Activated T-helper 17 cell treated with anti-CD3 and anti-CD28 coated beads, Interleukin-2, amount 50 U/mL, for 72 hours (primary cell): ENCODE data around the gene EFCAB8. TPM values are rescaled to one million over a fixed set of nuclear protein-coding genes. Genes with fewer than 3 reads are reported as not detected.
A peak's percentile ranks its signal among the peaks of the same experiment; 100 is the strongest.
"Not testable (repeated sequence)": the region's sequence is repeated elsewhere in the genome, so short reads cannot be mapped to it uniquely, and the experiment has no call there.

ENCODE experiments used
- ATAC-seq: fragments of 150-1000 bp; cut with Tn5 transposase; replicated peaks from 2 replicates; pipeline ENCODE4 v1.10.0; 2021; ENCODE audit warnings: mild to moderate bottlenecking, moderate library complexity
- H3K27ac Mint-ChIP-seq: one replicate; pipeline ENCODE4 v1.8.0; 2022; ENCODE audit warnings: mixed read lengths
- H3K27me3 Mint-ChIP-seq: one replicate; pipeline ENCODE4 v1.8.0; 2022; ENCODE audit warnings: mixed read lengths
- H3K36me3 Mint-ChIP-seq: one replicate; pipeline ENCODE4 v1.8.0; 2022; ENCODE audit warnings: low read depth, mild to moderate bottlenecking, mixed read lengths
- H3K4me1 Mint-ChIP-seq: one replicate; pipeline ENCODE4 v1.8.0; 2022; ENCODE audit warnings: mixed read lengths
- H3K4me3 Mint-ChIP-seq: one replicate; pipeline ENCODE4 v1.8.0; 2022; ENCODE audit warnings: mild to moderate bottlenecking, mixed read lengths
- H3K9me3 Mint-ChIP-seq: one replicate; pipeline ENCODE4 v1.8.0; 2022; ENCODE audit warnings: mixed read lengths
- total RNA-seq, 2 donors: library from RNA; stranded (reverse); gene quantifications; one replicate each; pipeline ENCODE4 v1.2.3, GENCODE V29; 2022

The EFCAB8 gene
- total RNA-seq, 2 donors from 2014 or later, result 0.19 to 0.45 TPM

DNA sequence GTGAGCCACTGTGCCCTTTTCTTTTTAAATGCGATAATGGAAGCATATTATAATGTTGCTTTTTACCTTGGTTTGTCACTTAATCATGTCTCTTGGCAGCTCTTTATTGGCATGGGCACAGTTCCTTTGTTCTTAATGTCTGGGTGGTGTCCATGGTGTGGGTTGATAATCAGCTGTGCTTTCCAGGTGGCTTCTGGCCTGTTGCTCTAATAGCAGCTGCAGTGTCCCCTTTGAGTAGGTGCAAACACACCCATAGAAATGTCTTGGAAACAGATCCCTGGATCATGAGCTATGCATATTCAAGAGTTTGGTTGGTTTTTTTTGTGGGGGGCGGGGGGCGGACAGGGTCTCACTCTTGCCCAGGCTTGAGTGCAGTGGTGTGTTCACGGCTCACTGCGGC lies 29.9 kb downstream of the EFCAB8 start:
- no peak overlapping the region for H3K4me3 Mint-ChIP-seq
- H3K36me3 Mint-ChIP-seq, result no peaks in the 10 kb centered on the region
- H3K4me1 Mint-ChIP-seq, result no peaks in the 10 kb centered on the region
- no peaks in the 10 kb centered on the region for H3K9me3 Mint-ChIP-seq
- no peak for ATAC-seq
- no peaks in the 10 kb centered on the region for H3K27me3 Mint-ChIP-seq
- H3K27ac Mint-ChIP-seq, result no peak overlapping the region

DNA sequence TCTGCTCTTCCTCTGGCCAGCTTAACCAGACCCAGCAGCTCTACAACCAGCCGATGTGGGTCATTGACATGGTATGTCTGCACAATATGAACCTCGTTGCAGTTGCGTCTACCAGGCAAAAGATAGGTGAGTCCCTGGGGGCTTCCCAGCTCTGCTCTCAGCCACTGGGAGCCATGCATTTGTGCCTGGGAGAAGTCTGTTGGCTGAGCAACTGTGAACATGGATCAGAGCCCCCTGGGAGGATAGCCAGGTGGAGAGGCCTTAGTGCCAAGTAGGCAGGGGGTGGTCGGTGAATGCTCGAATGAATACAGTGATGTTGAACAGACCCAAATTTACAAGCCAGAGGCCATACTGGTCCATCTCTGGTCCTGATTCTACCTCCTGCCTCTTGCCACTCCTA lies 30.6 kb downstream of the EFCAB8 start:
- Mint-ChIP-seq H3K27ac (no peak overlapping the region), H3K27me3 (no peaks in the 10 kb centered on the region), H3K4me1 (no peaks in the 10 kb centered on the region), H3K9me3 (no peaks in the 10 kb centered on the region), H3K4me3 (no peak overlapping the region), H3K36me3 (no peaks in the 10 kb centered on the region)
- ATAC-seq, result no peak

DNA sequence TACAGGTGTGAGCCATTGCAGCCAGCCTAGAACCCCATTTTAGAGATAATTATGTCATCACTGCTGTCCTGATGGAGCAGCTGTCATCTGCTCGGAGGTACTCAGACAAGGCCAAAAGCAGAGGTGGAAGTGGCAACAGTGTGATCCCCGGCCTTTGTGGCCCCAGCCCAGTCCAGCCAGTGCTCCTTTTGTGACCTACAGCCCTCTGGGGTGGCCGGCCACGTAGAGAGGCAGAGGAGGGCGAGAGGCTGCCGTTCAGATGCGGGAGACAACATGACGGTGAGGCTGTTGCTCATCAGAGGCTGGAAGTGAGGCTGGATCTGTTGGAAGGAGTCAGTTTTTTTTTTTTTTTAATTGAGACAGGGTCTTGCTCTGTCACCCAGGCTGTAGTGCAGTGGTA lies 32.8 kb downstream of the EFCAB8 start:
- ATAC-seq, result no peak
- Mint-ChIP-seq H3K4me1 (no peaks in the 10 kb centered on the region), H3K4me3 (no peak overlapping the region), H3K27ac (no peak overlapping the region), H3K36me3 (no peaks in the 10 kb centered on the region), H3K27me3 (no peaks in the 10 kb centered on the region), H3K9me3 (no peaks in the 10 kb centered on the region)

DNA sequence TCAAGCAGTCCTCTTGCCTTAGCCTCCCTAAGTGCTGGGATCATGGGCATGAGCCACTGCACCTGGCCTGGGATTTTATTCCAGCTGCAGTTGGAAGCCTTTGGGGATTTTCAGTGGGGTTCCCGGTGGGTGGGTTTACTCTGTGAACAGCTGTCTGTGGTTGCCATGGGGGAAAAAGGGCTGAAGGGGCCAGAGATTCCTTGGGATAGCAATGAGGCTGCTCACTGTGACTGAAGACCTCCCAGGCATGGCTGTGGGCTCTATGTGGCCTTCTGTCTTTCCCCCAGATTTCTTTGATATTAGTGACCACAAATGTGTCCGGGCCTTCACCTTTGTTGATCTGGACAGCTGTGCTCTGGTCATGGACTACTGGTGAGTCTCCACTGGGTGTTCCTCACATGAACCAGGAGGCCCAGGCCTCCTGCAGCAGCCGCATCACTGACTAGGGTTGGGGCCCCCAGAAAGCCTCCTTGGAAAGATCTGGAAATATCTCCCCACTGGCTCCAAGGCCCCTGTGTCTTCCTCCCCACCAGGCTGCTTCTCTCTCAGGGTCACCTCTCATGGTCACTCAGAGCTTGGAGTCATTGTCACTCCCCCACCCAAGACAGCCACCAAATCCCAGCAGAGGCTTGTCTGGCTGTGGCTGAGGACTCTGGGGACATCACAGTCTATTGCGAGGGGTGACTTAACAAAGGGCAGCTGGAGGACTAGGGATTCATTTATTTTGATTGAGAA lies 33.4 kb downstream of the EFCAB8 start:
- H3K27me3 Mint-ChIP-seq, result no peaks in the 10 kb centered on the region
- H3K4me1 Mint-ChIP-seq, result no peaks in the 10 kb centered on the region

DNA sequence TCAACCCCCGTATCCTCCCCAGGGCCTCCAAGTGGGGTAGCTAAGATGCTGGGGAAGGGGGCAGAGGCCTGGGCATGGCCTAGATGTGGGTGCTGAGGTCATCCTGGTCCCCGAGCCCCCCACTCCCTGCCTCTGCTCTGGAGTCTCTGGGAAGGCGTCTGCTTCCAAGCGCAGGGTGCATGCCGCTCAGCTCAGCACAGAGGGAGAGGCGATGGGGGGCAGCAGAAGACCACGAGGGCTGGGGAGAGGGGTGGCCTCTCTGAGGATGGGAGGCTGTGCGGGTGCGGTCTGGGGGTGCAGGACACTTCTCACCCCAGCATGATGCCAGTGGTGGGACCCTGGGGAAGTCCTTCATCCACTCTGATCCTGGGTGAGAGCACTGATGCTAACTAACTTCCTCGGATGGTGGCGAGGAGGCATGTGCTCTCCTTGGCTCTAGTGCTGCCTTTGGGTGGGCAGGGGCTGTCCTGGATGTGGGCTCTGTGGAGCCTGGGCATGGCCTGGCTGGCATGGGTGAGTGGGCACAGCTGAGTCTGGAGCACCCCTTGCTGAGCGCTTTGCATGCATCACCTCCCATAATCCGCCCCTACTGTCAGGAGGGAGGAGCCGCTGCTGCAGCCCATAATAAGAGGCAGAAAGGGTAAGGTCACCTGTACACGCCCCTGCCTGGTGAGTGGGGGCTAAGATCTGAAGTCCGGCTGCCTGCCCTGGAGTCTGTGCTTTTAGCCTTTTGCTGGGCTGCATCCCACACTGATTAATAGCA lies 34.7 kb downstream of the EFCAB8 start:
- H3K4me1 Mint-ChIP-seq, result no peaks in the 10 kb centered on the region
- no peaks in the 10 kb centered on the region for H3K9me3 Mint-ChIP-seq
- H3K27me3 Mint-ChIP-seq, result no peaks in the 10 kb centered on the region
- no peaks in the 10 kb centered on the region for H3K36me3 Mint-ChIP-seq
- no peak for ATAC-seq
- no peak overlapping the region for H3K4me3 Mint-ChIP-seq
- H3K27ac Mint-ChIP-seq, result no peak overlapping the region

More for the DNA sequence above, 33.4 kb downstream of the EFCAB8 start:
- ATAC-seq, result no peak
- no peaks in the 10 kb centered on the region for H3K9me3 Mint-ChIP-seq
- no peak overlapping the region for H3K4me3 Mint-ChIP-seq
- no peaks in the 10 kb centered on the region for H3K36me3 Mint-ChIP-seq
- H3K27ac Mint-ChIP-seq, result no peak overlapping the region

DNA sequence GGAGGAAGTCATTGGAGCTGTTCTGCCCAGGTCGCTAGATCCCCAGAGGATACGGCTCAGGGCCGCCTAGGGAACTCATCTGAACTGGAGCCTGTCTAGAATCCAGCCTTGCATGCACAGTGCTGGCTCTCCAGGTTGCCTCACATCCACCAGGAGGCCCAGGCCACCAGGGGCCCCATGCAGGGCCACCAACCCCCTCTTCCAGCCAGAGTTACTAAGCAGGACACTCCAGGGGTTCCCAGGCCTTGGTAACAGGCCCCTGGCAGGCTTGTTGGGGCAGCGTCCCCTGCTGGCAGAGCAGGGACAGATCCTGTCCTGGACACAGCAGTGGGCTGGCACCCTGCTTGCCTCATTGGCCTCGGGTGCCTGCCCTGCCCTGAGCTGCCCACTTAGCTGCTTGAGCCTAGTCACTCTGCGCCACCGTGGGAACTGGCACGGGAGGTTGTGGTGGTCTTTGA lies 35.3 kb downstream of the EFCAB8 start:
- no peaks in the 10 kb centered on the region for H3K27me3 Mint-ChIP-seq
- no peaks in the 10 kb centered on the region for H3K9me3 Mint-ChIP-seq
- H3K4me1 Mint-ChIP-seq, result no peaks in the 10 kb centered on the region
- ATAC-seq, result no peak
- H3K4me3 Mint-ChIP-seq, result no peak overlapping the region
- no peaks in the 10 kb centered on the region for H3K36me3 Mint-ChIP-seq
- H3K27ac Mint-ChIP-seq, result no peak overlapping the region

DNA sequence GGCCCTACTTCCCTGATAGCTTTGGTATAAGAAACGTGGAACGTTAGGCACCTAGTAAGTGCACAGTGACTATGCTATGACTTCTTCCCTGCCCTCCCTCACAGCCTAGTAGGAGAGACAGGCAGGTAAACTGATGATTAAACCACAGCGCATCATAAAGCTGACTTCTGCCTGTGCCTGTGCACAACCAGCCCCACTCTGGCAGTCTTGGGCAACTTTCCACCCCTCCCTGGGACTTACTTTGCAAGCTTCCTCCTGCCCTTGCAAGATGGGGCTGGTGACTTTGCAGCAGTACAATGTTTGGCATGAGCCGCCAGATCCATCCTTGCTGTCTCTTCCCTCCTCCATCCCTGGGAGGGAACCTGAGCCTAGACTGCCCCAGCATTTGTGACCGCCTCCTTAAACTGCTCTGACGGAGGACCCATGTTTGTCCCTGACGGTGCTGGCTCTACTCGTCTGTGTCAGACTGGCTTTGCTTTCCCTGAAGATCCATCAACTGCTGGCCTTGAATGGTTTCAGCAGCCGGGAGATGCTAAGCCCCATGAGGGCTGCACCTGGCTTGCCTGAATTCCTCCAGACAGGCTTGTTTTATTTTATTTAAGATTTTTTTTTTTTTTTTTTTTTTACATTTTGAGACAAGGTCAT lies 36.1 kb downstream of the EFCAB8 start:
- no peak for ATAC-seq
- Mint-ChIP-seq H3K36me3 (no peaks in the 10 kb centered on the region), H3K27me3 (no peaks in the 10 kb centered on the region), H3K9me3 (no peaks in the 10 kb centered on the region), H3K4me1 (no peaks in the 10 kb centered on the region), H3K27ac (no peak overlapping the region), H3K4me3 (no peak overlapping the region)

DNA sequence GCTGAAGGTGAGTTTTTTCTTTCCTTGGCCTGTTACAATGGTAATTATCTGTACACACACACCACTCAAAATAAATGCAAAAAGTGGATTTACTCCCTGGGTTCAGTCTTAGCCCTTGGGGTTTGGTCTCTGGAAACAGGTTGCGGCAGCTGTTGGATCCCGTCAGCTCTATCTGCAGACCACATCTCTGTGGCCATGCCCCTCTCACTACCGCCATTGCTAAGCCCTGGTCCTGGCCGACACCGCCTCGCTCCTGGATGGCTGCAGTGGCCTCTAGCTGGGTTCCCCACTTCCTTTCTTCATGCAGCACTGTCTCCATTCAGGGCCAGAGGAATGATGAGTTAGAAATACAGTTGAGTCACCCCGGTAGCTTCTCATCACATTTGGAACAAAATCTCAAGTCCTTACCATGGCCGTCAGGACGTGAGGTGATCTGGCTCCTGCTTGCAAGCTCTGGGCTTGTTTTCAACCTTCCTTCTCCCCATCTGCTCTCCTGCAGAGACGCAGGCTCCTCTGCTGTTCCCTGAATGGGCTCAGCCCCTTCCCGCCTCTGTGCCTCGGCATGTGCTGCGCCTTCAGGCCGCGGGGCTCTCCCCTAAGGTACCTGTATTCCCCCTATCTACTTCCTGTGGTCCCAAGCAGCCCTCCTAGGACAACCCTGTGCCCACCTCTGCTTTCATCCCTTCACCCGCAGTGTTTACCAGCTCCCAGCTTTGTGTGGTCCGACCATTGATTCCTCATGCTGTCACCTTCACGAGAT lies 38.0 kb downstream of the EFCAB8 start:
- Mint-ChIP-seq H3K36me3 (no peaks in the 10 kb centered on the region), H3K27ac (no peak overlapping the region), H3K9me3 (no peaks in the 10 kb centered on the region), H3K27me3 (no peaks in the 10 kb centered on the region), H3K4me3 (no peak overlapping the region), H3K4me1 (no peaks in the 10 kb centered on the region)
- no peak for ATAC-seq

DNA sequence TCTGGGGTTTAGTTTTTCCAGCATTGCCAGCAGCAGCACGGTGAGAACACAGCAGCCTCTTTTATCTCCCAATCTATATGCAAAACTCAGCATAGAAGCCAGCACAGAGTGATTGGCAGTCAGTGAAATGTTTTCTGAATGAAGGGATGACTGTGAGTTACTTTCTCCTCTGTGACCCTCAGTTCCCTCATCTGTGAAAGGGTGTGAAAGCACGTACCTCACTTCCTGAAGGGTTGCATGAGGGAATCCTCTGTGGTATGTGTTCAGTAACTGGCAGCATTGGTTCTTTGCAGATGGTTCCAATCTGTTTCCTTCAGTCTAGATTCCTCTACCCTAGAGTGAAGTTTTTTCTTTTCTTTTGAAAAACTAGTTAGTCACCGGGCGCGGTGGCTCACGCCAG lies 40.0 kb downstream of the EFCAB8 start:
- no peak overlapping the region for H3K27ac Mint-ChIP-seq
- peak; percentile 47 for ATAC-seq
- H3K9me3 Mint-ChIP-seq, result no peaks in the 10 kb centered on the region
- H3K4me3 Mint-ChIP-seq, result no peak overlapping the region
- no peaks in the 10 kb centered on the region for H3K27me3 Mint-ChIP-seq
- no peaks in the 10 kb centered on the region for H3K36me3 Mint-ChIP-seq
- no peaks in the 10 kb centered on the region for H3K4me1 Mint-ChIP-seq

DNA sequence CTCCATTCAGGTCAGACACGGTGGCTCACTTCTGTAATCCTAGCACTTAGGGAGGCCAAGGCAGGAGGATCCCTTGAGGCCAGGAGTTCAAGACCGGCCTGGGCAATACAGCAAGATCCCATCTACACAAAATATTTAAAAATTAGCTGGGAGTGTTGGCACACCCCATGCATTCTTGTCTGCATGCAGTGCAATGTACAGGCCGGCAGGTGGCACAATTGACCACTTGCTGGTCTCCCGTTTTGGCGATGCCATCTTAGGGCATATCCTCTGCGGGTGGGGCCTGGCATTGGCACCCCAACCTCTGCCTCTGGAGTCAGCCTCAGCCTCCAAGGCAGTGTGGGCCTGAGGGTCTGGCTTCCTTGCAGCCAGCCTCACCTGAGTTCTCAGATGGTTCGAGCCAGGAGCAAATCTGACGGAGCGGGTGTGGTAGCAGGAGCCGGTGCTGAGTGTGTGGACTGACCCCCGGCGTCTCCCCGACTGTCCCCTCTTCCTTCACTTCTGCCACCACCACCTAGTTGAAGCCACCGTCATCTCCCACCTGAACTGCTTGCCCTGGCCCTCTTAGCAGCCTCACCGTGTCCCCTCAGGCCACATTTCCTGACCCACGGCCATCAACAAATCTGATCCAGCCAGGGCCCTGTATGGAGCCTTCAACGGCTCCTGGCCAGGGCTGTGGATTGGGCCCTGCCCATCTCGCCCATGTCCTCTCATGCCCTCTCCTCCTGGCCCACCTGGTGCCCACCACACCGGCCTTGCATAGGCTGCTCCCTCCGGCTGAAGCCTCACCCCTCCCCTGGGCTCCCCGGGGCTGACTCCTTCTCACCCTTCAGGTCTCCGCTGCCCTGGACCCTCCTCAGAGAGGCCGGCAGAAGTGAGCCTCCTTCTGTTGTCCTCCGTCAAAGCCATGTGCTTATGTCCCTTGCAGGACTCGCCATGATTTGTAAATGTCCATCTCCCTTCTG lies 44.0 kb downstream of the EFCAB8 start:
- Mint-ChIP-seq H3K27ac (peak overlapping the region; percentile 51), H3K27me3 (no peaks in the 10 kb centered on the region), H3K4me3 (no peak overlapping the region), H3K4me1 (no peaks in the 10 kb centered on the region), H3K9me3 (no peaks in the 10 kb centered on the region), H3K36me3 (no peaks in the 10 kb centered on the region)
- ATAC-seq, result peak; percentile 78

DNA sequence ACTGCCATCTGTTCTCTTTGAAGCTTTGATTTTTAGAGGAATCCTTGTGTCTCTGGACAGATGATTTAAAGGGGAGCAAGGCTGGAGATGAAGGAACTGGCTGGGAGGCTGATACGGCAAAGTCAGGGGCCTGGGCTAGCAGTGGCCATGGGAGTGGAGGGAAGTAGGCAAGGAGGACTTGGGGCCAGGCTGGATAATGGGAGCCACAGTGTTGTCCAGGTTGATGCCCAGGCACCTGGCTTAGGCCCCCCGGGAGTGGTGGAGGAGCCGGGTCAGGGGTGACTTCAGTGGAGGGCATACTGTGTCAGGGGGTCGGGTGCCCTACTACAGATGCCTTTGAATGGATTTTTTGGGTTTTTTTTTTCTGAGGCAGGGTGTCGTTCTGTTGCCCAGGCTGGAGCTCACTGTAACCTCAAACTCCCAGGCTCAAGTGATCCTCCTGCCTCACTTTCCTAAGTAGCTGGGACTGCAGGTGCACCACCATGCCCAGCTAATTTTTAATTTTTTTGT lies 45.0 kb downstream of the EFCAB8 start:
- ATAC-seq, result no peak
- Mint-ChIP-seq H3K36me3 (no peaks in the 10 kb centered on the region), H3K27me3 (no peaks in the 10 kb centered on the region), H3K4me3 (no peak overlapping the region), H3K4me1 (no peaks in the 10 kb centered on the region), H3K9me3 (no peaks in the 10 kb centered on the region), H3K27ac (peak overlapping the region; percentile 51)

DNA sequence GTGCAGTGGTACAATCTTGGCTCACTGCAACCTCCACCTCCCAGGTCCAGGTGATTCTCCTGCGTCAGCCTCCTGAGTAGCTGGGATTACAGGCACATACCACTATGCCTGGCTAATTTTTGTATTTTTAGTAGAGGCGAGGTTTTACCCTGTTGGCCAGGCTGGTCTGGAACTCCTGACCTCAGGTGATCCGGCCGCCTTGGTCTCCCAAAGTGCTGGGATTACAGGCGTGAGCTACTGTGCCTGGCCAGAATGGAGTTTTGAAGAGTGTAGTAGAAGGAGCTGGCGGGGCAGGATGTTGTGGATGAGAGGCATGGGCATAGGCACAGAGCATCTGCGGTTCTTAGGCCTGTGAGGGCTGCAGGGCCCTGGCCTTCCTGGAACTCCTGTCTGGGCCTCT lies 46.0 kb downstream of the EFCAB8 start:
- not testable (repeated sequence) for ATAC-seq, H3K4me1 Mint-ChIP-seq, H3K4me3 Mint-ChIP-seq

DNA sequence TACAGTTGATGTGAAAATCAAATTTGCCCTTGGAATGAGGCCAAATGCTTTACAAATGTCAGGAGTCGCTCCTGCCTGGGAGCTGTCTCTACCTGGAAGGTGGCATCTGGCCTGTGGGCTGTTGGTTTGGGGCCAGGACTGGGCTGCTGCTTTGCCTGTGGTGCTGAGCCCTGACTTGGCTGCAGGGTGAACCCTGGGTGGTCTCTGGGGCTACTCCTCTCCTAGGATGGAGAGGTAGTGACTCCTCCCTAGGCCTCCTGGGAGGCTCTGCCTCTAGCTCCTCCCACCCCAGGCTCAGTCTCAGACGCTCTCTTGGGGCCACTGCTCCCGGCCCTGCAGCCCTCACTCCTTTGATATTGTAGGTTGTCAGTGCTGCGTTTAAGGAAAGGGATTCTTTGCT lies 47.5 kb downstream of the EFCAB8 start:
- H3K9me3 Mint-ChIP-seq, result no peaks in the 10 kb centered on the region
- no peak overlapping the region for H3K27ac Mint-ChIP-seq
- no peak overlapping the region for H3K4me3 Mint-ChIP-seq
- ATAC-seq, result no peak
- no peaks in the 10 kb centered on the region for H3K27me3 Mint-ChIP-seq
- H3K36me3 Mint-ChIP-seq, result no peaks in the 10 kb centered on the region
- H3K4me1 Mint-ChIP-seq, result no peaks in the 10 kb centered on the region

More for the DNA sequence above, 46.0 kb downstream of the EFCAB8 start:
- not testable (repeated sequence) for H3K27ac Mint-ChIP-seq, H3K9me3 Mint-ChIP-seq, H3K27me3 Mint-ChIP-seq, H3K36me3 Mint-ChIP-seq
